ENCODE results near the gene KIF5A. TPM values are rescaled to one million over a fixed set of nuclear protein-coding genes. Genes with fewer than 3 reads are reported as not detected.
"Not testable (repeated sequence)": the region's sequence is repeated elsewhere in the genome, so short reads cannot be mapped to it uniquely, and the experiment has no call there.

The KIF5A gene
- 1 to 10 TPM; 1.7 to 2.0 TPM for total RNA-seq

DNA sequence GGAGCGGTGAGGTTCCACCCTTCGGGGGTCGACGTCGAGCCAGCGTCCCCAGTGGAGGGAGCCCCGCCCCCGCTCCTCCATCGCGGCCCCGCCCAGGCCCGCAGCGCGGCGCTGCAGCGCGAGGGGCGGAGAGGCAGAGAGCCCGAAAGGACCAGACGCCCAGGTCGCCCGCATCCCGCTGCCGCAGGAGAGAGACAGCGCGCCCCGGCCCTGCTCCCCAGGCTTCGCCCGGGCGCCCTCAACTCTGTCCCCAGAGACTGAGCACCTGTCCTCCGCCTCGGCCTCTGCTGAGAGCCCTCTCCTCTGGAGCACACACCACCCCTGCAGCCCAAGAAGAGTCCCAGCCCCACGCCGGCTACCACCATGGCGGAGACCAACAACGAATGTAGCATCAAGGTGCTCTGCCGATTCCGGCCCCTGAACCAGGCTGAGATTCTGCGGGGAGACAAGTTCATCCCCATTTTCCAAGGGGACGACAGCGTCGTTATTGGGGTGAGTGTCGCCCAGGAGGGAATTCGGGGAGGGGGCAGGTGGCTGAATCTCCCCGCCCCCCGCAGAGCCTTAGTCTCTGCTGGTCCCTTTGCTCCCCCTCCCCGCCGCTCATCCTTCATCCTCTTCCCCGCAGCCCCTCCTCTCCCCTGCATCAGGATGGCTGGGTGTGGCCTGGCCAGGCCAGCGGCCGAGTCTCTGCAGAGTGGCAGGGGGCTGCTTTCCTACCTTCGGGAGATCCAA is at the start of gene KIF5A:
TSS of gene KIF5A (plus strand) at position 136 of the 732 bp plus-strand sequence. CDS start at position 364, 228 bp downstream.
- CTCF ChIA-PET: no interaction called here
- POLR2A ChIA-PET: no interaction called here

DNA sequence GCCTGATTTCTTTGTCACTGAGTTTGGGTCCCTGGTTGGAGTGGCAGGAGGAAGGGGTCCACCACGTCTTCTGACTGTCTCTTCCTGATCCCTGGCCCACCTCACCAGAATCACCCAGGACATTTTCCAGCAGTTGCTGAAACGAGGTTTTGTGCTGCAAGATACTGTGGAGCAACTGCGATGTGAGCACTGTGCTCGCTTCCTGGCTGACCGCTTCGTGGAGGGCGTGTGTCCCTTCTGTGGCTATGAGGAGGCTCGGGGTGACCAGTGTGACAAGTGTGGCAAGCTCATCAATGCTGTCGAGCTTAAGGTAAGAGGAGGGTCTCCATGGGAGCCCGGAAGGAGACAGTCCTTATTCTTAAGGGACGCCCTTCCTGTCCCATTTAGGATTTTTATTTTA is 49.6 kb upstream of the KIF5A start:
- POLR2A ChIA-PET: no interaction called here
- CTCF ChIA-PET: no interaction called here

DNA sequence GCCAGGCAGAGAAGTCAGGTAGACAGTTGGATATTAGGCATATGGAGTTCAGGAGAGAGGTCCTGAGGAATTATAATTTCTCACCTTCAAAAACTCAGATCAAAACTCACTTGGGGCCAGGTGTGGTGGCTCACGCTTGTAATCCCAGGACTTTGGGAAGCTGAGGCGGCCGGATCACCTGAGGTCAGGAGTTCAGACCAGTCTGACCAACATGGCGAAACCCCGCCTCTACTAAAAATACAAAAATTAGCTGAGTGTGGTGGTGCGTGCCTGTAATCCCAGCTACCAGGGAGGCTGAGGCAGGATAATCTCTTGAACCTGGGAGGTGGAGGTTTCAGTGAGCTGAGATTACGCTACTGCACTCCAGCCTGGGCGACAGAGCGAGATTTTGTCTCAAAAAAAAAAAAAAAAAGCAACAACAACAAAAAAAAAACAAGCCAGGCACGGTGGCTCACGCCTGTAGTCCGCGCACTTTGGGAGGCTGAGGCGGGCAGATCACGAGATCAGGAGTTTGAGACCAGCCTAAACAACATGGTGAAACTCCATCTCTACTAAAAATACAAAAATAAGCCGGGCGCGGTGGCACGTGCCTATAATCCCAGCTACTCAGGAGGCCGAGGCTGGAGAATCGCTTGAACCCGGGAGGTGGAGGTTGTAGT is 47.4 kb upstream of the KIF5A start:
- ChIA-PET POLR2A (interaction anchor here (0.6 to 1.4 kb wide), 2 partner anchors 13 to 238 kb away, joined by 3 to 9 read pairs; no protein-coding TSS in a partner anchor), CTCF (interaction anchor here (0.6 kb wide), 2 partner anchors 22 to 100 kb away, joined by 3 to 4 read pairs; no protein-coding TSS in a partner anchor)

DNA sequence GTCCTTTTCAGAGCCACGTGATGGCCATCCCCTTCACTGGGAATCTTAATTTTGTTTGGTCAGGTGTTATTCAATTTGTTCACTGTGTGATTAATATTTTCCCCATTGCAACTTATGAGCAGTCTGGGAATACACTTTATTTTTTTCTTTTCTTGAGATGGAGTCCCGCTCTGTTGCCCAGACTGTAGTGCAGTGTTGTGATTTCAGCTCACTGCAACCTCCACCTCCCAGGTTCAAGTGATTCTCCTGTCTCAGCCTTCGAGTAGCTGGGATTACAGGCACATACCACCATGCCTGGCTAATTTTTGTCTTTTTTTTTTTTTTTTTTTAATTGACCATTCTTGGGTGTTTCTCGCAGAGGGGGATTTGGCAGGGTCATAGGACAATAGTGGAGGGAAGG is 43.3 kb upstream of the KIF5A start:
- POLR2A ChIA-PET: not testable (repeated sequence)
- CTCF ChIA-PET: interaction anchor here (1.1 kb wide), 1 partner anchor 10 kb away, joined by 3 read pairs; no protein-coding TSS in a partner anchor

DNA sequence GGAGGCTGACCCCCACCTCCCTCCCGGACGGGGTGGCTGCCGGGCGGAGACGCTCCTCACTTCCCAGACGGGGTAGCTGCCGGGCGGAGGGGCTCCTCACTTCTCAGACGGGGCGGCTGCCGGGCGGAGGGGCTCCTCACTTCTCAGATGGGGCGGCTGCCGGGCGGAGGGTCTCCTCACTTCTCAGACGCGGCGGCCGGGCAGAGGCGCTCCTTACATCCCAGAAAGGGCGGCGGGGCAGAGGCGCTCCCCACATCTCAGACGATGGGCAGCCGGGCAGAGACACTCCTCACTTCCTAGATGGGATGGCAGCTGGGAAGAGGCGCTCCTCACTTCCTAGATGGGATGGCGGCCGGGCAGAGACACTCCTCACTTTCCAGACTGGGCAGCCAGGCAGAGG is 42.0 kb upstream of the KIF5A start:
- CTCF ChIA-PET, POLR2A ChIA-PET: not testable (repeated sequence)

DNA sequence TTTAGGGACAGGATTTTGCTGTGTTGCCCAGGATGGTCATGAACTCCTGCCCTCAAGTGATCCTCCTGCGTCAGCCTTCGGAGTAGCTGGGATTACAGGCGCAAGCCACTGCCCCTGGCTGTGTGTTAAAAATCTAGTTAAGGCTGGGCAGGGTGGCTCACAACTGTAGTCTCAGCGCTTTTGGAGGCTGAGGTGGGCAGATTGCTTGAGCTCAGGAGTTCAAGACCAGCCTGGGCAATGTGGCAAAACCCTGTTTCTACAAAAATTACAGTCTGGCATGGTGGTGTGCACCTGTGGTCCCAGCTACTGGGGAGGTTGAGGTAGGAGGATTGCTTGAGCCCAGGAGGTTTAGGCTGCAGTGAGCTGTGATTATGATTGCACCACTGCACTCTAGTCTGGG is 38.7 kb upstream of the KIF5A start:
- POLR2A ChIA-PET: interaction anchor here (1.0 kb wide), 1 partner anchor 9 kb away, joined by 5 read pairs; no protein-coding TSS in a partner anchor

DNA sequence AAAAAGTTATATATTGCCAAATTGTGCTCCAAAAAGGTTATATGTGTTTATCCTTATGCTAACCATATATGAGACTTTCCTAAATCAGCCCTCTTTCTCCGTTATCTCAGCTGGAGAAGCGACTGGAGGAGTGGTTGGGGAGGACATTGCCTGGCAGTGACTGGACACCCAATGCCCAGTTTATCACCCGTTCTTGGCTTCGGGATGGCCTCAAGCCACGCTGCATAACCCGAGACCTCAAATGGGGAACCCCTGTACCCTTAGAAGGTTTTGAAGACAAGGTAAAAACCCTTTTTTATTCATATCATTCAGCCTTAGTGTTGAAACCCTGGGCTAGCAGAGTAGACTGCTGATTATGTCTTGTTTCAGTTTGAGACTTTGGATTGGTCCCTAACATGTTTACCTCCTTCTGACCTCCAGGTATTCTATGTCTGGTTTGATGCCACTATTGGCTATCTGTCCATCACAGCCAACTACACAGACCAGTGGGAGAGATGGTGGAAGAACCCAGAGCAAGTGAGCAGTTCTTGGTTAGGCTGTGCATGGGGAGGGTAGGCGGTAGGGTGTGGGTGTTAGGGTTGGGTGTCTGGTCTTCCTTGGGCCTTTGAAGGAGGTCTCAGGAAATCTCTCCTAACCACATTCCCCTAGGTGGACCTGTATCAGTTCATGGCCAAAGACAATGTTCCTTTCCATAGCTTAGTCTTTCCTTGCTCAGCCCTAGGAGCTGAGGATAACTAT is 38.1 kb upstream of the KIF5A start:
- ChIA-PET POLR2A (interaction anchor here (1.0 kb wide), 1 partner anchor 8 kb away, joined by 5 read pairs; no protein-coding TSS in a partner anchor), CTCF (interaction anchor here (0.7 kb wide), 1 partner anchor 100 kb away, joined by 3 read pairs; no protein-coding TSS in a partner anchor)

More for the DNA sequence above, 38.7 kb upstream of the KIF5A start:
- CTCF ChIA-PET: interaction anchor here (0.7 kb wide), 1 partner anchor 100 kb away, joined by 3 read pairs; no protein-coding TSS in a partner anchor

DNA sequence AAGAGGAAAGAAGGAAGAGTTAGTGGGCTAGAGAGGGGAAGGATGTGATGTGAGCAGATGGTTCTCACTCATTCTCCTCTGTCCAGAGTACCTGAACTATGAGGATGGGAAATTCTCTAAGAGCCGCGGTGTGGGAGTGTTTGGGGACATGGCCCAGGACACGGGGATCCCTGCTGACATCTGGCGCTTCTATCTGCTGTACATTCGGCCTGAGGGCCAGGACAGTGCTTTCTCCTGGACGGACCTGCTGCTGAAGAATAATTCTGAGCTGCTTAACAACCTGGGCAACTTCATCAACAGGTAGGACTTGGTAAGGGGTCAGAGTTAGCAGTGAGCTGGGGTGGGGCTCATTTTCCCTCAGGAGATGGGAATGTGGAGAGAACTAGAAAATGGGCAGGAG is 37.2 kb upstream of the KIF5A start:
- ChIA-PET CTCF (no interaction called here), POLR2A (no interaction called here)

DNA sequence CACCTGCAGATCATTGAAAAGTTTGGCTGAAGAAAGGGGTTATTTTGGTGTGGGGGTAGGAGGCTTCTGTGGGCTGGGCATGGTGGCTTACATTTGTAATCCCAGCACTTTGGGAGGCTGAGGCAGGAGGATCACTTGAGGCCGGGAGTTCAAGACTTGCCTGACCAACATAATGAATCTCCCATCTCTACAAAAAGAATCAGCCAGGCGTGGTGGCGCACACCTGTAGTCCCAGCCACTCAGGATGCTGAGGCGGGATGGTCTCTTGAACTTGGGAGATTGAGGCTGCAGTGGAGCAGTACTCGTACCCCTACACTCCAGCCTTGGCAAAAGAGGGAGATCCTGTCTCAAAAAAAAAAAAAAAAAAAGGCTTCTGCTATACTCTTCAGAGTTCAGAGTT is 36.6 kb upstream of the KIF5A start:
- CTCF ChIA-PET: interaction anchor here (0.6 kb wide), 1 partner anchor 76 kb away, joined by 3 read pairs; no protein-coding TSS in a partner anchor
- POLR2A ChIA-PET: interaction anchor here (0.5 kb wide), 1 partner anchor 8 kb away, joined by 3 read pairs; no protein-coding TSS in a partner anchor

DNA sequence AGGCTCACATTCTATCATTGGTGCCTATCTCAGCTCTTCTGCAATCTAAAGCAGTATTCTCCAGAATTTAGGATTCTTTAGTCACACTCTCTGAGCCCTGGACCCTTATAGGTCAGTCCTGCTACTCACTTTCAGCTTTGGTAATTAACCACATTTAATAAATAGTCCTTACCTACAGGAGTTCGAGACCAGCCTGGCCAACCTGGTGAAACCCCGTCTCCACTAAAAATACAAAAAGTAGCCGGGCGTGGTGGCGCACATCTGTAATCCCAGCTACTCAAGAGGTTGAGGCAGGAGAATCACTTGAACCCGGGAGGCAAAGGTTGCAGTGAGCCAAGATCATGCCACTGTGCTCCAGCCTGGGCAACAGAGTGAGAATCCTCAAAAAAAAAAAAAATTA is 36.2 kb upstream of the KIF5A start:
- CTCF ChIA-PET: interaction anchor here (0.6 kb wide), 1 partner anchor 76 kb away, joined by 3 read pairs; no protein-coding TSS in a partner anchor
- POLR2A ChIA-PET: interaction anchor here (0.5 kb wide), 1 partner anchor 8 kb away, joined by 3 read pairs; no protein-coding TSS in a partner anchor

DNA sequence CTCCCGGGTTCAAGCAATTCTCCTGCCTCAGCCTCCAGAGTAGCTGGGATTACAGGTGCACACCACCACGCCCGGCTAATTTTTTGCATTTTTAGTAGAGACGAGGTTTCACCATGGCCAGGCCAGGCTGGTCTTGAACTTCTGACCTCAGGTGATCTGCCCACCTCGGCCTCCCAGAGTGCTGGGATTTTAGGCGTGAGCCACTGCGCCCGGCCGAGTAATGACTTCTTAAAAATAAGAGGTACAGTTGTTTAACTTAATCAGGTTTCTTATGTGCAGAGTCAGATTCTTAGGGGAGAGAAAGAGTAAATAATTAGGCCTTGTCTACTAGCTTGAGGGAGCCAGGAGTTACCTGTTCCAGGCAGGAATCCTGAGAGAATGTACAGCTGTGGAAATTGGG is 35.6 kb upstream of the KIF5A start:
- CTCF ChIA-PET: interaction anchor here (0.5 kb wide), 1 partner anchor 20 kb away, joined by 3 read pairs; no protein-coding TSS in a partner anchor
- POLR2A ChIA-PET: not testable (repeated sequence)

DNA sequence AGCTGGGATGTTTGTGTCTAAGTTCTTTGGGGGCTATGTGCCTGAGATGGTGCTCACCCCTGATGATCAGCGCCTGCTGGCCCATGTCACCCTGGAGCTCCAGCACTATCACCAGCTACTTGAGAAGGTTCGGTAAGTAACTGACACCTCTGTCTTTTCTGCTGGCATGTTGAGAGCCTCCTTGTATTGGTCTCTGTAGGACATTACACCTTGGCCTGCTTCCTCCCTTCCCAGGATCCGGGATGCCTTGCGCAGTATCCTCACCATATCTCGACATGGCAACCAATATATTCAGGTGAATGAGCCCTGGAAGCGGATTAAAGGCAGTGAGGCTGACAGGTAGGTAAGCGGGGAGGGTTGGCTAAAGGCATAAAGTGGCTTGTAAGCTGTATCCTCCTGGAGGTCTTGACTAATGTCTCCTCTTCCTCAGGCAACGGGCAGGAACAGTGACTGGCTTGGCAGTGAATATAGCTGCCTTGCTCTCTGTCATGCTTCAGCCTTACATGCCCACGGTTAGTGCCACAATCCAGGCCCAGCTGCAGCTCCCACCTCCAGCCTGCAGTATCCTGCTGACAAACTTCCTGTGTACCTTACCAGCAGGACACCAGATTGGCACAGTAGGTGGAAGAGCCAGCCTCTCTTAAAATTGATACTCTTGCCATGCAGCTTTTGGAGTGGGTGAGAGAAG is 35.0 kb upstream of the KIF5A start:
- ChIA-PET CTCF (no interaction called here), POLR2A (no interaction called here)

DNA sequence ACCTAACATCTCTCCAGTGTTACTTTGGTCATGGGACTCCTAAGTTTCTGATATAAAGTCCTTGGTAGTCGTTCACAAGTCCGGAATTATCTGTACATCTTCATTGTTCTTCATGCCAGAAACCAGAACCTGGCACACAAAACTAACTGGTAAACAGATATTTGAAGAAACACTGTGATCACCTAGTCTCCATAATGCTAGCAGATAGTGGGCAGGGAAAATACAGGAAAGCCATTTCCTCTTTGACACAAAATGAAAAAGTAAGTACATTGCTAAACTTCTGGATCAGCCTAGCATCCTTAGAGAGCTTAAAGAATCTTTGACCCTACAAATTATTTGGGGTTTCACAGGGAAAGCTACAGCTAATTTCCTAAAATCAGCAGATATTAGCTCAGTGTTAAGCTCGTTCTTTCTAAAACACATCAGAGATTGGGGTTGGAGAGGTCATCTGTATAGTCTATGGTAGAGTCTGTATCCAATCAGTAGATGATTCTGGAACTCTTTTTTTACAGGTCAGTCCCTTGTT is 34.4 kb upstream of the KIF5A start:
- CTCF ChIA-PET: no interaction called here
- POLR2A ChIA-PET: no interaction called here

DNA sequence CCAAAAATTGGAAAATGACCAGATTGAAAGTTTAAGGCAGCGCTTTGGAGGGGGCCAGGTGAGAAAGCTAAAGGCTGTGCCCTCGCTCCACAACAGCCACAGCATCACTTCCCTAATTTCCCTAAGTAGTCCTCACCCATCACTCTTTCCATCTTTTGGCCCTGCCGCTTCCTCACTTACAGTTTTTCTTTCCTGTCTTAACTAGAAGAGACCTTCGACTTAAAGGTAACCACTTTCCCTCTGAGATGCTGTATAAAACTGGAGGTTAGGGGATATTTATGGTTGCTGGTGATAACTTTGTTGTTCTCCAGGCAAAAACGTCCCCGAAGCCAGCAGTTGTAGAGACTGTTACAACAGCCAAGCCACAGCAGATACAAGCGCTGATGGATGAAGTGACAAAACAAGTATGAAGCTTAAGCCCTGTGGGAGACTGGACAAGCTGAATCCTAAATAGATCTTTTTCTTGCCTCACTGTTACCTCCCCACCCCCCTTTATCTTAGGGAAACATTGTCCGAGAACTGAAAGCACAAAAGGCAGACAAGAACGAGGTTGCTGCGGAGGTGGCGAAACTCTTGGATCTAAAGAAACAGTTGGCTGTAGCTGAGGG is 33.8 kb upstream of the KIF5A start:
- CTCF ChIA-PET: interaction anchor here (1.5 kb wide), 1 partner anchor 105 kb away, joined by 3 read pairs; no protein-coding TSS in a partner anchor
- POLR2A ChIA-PET: interaction anchor here (1.6 kb wide), 1 partner anchor 31 kb away, joined by 4 read pairs; the partner anchor contains the start of gene DCTN2

DNA sequence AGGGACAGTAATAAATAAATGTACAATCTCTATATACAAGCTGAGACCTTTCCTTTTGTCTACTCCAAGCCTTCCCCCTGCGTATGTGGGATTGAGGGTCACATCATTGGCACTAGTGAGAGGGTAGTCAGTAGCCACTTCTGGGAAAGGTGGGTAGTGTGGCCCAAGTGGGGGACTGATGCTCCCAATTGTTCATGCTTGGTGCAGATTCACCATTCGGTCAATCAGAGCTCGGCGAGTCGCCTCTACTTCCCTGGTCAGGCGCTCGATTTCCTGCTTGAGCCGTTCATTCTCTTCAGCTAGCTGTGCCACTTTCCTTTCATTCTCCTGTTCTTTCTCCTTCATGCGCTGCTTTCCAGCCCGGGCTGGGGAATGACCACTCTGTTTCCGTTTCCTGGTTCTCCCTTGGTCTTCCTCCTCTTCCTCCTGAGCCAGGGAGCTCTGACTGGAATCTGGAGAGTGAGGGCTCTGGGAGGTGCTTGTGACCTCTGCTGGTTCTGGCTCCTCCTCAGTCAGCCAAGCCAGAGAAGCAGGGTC is 33.2 kb upstream of the KIF5A start:
- POLR2A ChIA-PET: interaction anchor here (1.6 kb wide), 1 partner anchor 30 kb away, joined by 4 read pairs; the partner anchor contains the start of gene DCTN2
- CTCF ChIA-PET: interaction anchor here (0.6 to 1.5 kb wide), 2 partner anchors 10 to 104 kb away, joined by 3 read pairs; no protein-coding TSS in a partner anchor

DNA sequence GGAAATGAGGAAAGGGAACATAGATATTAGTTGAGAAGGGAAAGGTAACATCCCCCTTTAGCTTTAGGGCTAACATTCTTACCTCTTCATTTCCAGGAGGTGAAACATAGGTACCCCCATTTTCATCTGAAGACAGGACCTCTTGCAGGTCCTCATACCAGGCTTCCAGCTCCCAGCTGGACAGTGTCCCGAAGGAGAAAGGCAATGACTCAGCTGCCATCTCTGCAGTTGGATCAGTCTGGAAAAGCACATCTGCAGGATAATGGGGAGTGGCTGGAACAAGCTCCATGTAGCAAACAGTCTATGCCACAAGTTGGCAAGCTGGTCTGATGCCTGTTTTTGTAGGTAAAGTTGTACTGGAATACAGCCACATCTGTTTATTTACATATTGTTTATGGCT is 32.7 kb upstream of the KIF5A start:
- ChIA-PET CTCF (interaction anchor here (0.6 to 1.5 kb wide), 3 partner anchors 11 to 303 kb away, joined by 3 to 4 read pairs (median 3); no protein-coding TSS in a partner anchor), POLR2A (interaction anchor here (1.6 kb wide), 1 partner anchor 30 kb away, joined by 4 read pairs; the partner anchor contains the start of gene DCTN2)

DNA sequence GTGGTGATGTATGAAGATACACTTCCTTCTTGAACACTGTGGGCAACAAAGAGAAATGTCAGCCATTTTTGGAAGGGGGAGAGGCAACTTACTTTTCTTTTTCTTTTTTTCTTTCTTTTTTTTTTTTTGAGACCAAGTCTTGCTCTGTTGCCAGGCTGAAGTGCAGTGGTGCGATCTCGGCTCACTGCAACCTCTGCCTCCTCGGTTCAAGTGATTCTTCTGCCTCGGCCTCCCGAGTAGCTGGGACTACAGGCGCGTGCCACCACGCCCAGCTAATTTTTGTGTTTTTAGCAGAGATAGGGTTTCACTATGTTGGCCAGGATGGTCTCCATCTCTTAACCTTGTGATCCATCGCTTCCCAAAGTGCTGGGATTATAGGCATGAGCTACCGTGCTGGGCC is 32.1 kb upstream of the KIF5A start:
- CTCF ChIA-PET: interaction anchor here (0.6 to 1.5 kb wide), 3 partner anchors 14 to 304 kb away, joined by 3 to 4 read pairs (median 3); no protein-coding TSS in a partner anchor
- POLR2A ChIA-PET: interaction anchor here (0.6 to 1.6 kb wide), 3 partner anchors 21 to 176 kb away, joined by 4 to 5 read pairs (median 4); partner anchors contain the start of genes DCTN2 and OS9
